ENCODE results near the gene NUAK1. TPM values are rescaled to one million over a fixed set of nuclear protein-coding genes. Genes with fewer than 3 reads are reported as not detected.

Gene NUAK1
- total RNA-seq, 1 experiment from 2014 or later, result 10.1 TPM

GRCh38 chr12:106106892-106107291 lies 31.9 kb downstream of the NUAK1 start:
- no peaks in the 10 kb centered on the region for H3K79me1 ChIP-seq (ENCODE audit: insufficient read depth, low read depth, low read length, poor library complexity, severe bottlenecking)
- no peak overlapping the region for H2BK12ac ChIP-seq (ENCODE audit: insufficient read length, low read depth, low read length)
- no peak overlapping the region for H2AFZ ChIP-seq (ENCODE audit: low read length)
- H2BK120ac ChIP-seq (ENCODE audit: low read depth, low read length, poor library complexity, severe bottlenecking), result no peak overlapping the region
- H3K79me2 ChIP-seq (ENCODE audit: insufficient read depth, low read length), result peaks cover 2% of the 10 kb centered on the region; the same call in 1 of the 2 replicates
- peak overlapping the region in 1 of 2 experiments; percentile 15; a peak in 1 of 5 replicates for H3K4me3 Mint-ChIP-seq
- peak overlapping the region; percentile 79 to 89 (median 86); a peak in 6 of 7 replicates for H3K27ac Mint-ChIP-seq
- H4K8ac ChIP-seq (replicated peaks; ENCODE audit: insufficient read length, low read depth, low read length), result no peak overlapping the region
- H3K27me3 ChIP-seq (ENCODE audit: insufficient read depth, low read length), result no peaks in the 10 kb centered on the region
- H3K4me2 ChIP-seq (ENCODE audit: insufficient read depth, insufficient read length, low read length), result no peak overlapping the region
- H3T11ph ChIP-seq (ENCODE audit: low read length), result no peak overlapping the region
- no peaks in the 10 kb centered on the region for H3K9me3 Mint-ChIP-seq
- H3K23me2 ChIP-seq (ENCODE audit: insufficient read length, low read depth, low read length, poor library complexity, severe bottlenecking), result no peaks in the 10 kb centered on the region
- H2BK20ac ChIP-seq (ENCODE audit: low read depth, low read length, poor library complexity, severe bottlenecking), result no peak overlapping the region
- no peak overlapping the region for H3K27ac ChIP-seq (ENCODE audit: insufficient read length, low read depth, low read length)
- no peaks in the 10 kb centered on the region for H3K27me3 Mint-ChIP-seq (ENCODE audit: low read depth)
- H3K23ac ChIP-seq (ENCODE audit: insufficient read length, low read depth, low read length), result no peak overlapping the region
- no CpG with 5 or more reads among the region's 6 CpGs for WGBS (ENCODE audit: extremely low coverage, insufficient read length, low lambda C conversion rate)
- H3K4me1 ChIP-seq (ENCODE audit: insufficient read depth, low read length), result peaks cover 20% of the 10 kb centered on the region
- no peak overlapping the region for H3K56ac ChIP-seq (ENCODE audit: insufficient read length, low read depth, low read length)
- H2BK15ac ChIP-seq (ENCODE audit: low read depth, low read length), result no peak overlapping the region
- H2BK5ac ChIP-seq (ENCODE audit: insufficient read length, low read length), result no peak overlapping the region
- H3K4ac ChIP-seq (ENCODE audit: low read depth, low read length), result no peak overlapping the region
- no peak overlapping the region for H3K18ac ChIP-seq (ENCODE audit: insufficient read length, low read depth, low read length)
- H3K9ac ChIP-seq (ENCODE audit: extremely low read depth, insufficient read length, low read length), result no peak overlapping the region
- peaks cover 0 to 19% (median 4%) of the 10 kb centered on the region in 3 experiments; a peak in 3 of 7 replicates for H3K36me3 Mint-ChIP-seq (ENCODE audit: insufficient read depth in 1 of 3, low read depth in 3 of 3)
- H2AK5ac ChIP-seq (ENCODE audit: insufficient read length, low read length), result no peak overlapping the region
- TF ChIP-seq CTCF (conservative IDR thresholded peaks at IDR 0.05), result no peak
- no peak overlapping the region for H3K14ac ChIP-seq (ENCODE audit: insufficient read depth, low read length)
- peaks cover 58 to 59% of the 10 kb centered on the region in 2 experiments for H3K4me1 Mint-ChIP-seq
- H3K9me3 ChIP-seq (ENCODE audit: control insufficient read depth, low read depth, low read length), result no peaks in the 10 kb centered on the region
- H4K20me1 ChIP-seq (ENCODE audit: control insufficient read depth, insufficient read depth, insufficient read length), result no peaks in the 10 kb centered on the region
- DNase-seq, result no peak
- no peak overlapping the region for H4K91ac ChIP-seq (ENCODE audit: insufficient read length, low read depth, low read length)
- no peak overlapping the region for H4K5ac ChIP-seq (ENCODE audit: insufficient read length, low read depth, low read length)

Data from H9 (cell line).